ENCODE measurements around the gene BABAM2.

DNA sequence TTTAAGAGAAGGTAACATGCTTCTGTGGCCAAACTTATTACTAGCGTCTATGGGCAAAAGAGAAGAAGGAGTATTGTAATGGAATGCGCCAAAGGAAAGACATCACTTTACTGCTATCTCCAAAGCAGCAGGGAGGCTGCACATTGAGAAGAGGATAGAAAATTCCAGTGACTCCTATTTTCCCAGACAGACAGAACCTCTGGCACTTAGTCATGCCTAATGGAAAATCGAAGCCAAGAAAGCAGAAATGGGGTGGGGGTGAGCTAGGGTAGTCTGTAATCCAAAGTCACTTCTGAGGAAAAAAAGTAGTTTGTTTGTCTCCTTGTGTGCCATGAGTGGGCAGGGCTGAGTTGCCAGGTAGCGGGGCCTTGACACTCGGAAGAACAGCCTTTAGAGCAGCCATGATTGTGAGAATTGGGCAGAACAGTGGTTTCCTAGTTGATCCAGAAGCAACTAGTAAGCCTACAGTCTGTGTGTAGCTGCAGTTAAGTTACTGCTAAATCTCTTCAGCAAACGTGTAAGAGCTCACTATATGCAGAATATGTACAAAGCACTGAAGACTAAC lies 422.8 kb downstream of the BABAM2 start:
- TF ChIP-seq CTCF (conservative IDR thresholded peaks at IDR 0.05; ENCODE audit: low read depth, low read length): no peak
- TF ChIP-seq EZH2phosphoT487 (IDR thresholded peaks at IDR 0.05; ENCODE audit: borderline replicate concordance, low read length): no peak

Data from PC-3 (cell line).